GM19328 (cell line): ENCODE results near the gene BLTP1.

ENCODE experiments used
- ATAC-seq: cut with Tn5 transposase; IDR thresholded peaks from one replicate; pipeline ENCODE4 v1.9.1; 2021; ENCODE audit warnings: mild to moderate bottlenecking, moderate library complexity; ENCODE audit not compliant: unreplicated experiment

BLTP1 gene

GRCh38 chr4:122163767-122164166 lies 11.6 kb downstream of the BLTP1 start:
- ATAC-seq, result no peak

DNA sequence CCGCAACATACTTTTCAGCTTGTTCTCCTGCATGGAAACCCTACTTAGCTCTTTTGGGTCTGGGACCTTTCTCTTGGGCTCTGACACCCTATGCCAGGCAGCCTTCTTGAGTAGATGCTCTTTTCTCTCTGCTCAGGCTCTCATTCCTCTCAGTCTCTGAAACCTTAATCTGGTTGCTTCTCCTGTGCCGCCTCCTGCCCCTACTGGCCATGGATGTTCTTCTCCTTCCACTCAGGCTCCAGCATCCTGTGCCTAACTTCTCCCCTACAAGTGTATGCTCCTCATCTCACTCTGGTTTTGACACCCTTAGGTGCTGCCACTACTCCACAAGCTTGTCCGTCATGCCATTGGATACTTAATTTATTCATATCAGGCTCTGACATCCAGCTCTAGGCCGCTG lies 15.2 kb downstream of the BLTP1 start:
- ATAC-seq, result no peak

- ATAC-seq, result no peak
These were observed 18.6 kb downstream of the BLTP1 start for GRCh38 chr4:122170775-122171174.

- ATAC-seq, result no peak
These were observed 19.2 kb downstream of the BLTP1 start for GRCh38 chr4:122171323-122171722.

DNA sequence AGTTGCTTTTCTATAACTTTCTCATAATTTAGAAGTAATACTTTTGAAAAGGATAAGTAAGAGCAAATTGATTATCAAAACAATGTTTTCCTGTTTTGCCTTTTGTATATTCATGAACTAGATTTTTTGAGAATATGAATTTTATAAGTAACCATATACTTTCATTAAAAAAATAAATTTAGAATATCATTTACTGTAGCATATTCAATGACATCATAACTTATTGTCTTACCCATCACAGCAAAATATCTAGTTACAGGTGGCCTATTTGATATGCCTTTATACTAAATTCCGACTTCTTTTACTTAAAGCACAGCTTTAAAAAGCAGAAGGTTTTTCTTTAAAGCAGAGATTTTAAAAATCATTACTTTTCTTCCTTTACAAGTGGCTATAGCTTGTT lies 20.1 kb downstream of the BLTP1 start:
- ATAC-seq, result no peak

- ATAC-seq, result no peak
These were observed 26.8 kb downstream of the BLTP1 start for GRCh38 chr4:122178961-122179360.

GRCh38 chr4:122195718-122196117 lies 43.6 kb downstream of the BLTP1 start:
- ATAC-seq, result no peak
